ENCODE results near the gene STX18.
"Not testable (repeated sequence)": the region's sequence is repeated elsewhere in the genome, so short reads cannot be mapped to it uniquely, and the experiment has no call there.

Gene STX18

DNA sequence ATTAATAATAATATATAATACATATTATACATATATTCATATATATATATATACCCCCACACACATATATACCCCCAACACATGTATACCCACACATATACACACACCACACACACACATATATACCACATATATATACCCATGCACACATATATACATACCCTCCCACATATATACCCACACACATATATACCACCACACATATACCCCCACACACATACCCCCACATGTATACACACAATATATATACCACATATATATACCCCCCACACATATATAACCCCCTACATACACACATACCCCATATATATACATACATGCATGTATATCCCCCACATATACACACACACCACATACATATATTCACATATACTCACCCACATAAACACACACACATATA lies 103.0 kb downstream of the STX18 start:
- no peak for DNase-seq (ENCODE audit: low read depth in 2 of 2)

DNA sequence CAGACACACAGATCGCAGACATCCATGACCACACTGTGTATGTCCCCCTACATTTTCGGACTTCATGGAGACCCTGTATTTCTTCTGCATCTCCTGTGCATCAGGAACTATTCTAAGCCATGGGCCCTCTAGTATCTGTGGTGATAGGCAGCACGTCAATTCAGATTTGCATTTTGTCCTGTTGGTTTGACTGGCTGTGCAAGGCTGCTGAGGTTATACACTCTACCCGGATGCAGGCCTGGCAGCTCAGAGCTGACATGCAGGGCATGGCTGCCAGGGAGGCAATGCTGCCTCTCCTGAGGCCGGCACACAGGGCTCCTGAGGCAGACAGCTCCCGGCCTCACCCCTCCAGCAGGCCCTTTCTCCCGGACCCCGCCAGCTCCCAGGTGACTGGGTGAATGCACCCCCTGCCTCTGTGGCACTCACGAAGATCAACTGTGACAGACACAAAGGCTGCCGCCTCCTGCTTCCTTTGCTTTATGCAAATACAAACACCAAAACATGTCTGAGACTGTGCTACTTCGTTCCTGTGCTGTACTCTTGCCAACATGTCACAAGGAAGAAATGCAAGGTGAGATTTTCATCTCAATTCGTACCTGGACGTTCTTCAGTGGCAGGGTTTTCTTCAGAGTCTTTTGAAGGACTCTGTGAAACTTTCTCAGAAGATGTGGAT lies 103.9 kb downstream of the STX18 start:
- no peak for DNase-seq (ENCODE audit: low read depth in 2 of 2)

DNA sequence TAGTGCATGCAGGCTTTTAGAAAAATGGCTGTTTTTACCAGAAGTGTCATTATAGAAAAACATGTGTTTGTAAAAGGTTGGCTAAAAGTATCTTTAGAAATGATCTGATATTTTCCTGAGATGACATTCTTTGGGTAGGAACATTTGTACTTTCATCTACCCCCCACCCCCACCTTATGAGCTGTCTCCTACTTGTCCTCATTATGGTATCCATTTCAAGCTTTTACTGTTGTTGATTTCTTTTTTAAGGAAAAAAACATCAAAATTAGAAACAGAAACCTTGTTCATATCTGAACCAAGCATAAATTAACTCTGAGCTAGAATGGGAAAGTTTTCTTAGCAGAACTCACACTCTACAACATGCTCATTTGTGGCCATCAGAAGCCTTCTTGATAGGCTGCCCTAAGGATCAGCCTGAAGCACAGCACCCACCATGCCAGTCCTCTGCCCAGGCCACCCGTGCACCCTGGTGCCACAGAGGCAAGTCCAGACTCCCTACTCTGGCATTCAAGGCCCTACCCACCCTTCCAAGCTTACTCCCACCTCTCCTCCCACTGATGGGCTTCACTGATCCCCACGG lies 105.5 kb downstream of the STX18 start:
- DNase-seq (ENCODE audit: low read depth in 2 of 2) = no peak

DNA sequence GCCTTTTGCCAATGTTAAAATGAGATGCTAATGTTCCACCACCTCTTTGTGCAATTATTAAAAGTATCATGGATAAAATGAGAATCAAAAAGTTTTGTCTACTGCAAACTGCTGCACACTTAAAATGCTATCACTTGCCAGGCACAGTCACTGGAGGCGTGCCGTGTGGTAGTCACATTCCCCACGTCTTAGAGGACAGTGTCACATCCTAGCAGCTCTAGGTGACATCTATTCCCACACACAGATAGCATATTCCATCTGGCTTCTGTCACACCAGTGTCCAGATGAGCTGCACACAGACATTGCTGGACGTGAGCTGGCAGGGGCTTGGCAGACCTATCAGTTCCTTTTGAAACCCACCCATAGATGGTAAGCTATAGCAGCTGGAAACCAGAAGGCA lies 107.9 kb downstream of the STX18 start:
- no peak for DNase-seq (ENCODE audit: low read depth in 2 of 2)

DNA sequence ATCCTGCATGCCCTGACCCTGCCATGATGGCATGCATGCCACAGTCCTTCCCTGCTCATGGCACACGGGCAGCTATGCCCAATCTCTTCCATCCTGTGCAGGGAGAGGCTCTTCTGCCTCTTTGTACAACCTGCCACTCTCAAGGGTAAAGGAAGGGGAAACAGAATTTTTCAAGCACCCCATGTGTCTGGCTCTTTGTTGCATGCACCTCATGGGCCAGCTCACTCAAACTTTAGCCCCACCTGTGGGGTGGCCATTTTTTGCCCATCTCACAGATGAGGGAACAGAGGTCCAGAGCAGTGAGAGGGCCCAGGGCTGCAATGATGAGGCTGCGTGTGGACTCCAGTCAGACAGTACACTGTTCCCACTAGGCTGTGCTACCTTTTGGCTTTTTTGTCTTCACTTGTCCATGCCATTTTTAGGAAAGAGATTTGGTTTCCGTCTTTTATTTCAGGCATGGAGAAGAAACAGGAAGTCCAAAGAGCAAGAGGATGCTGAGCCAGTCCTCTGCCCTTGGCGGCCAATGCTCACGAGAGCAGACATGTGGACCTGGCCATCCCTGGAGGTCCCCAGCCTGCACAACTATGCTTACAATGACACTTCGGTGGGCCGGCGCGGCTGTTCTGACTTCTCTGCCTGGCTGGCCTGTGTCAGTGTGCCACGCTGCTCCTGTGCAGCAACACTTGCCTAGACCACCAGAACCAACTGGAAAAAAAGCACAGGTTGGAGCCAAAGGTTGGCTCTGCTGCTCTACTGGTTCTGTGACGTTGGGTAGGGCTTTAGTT lies 109.3 kb downstream of the STX18 start:
- DNase-seq (ENCODE audit: low read depth in 2 of 2) = no peak

DNA sequence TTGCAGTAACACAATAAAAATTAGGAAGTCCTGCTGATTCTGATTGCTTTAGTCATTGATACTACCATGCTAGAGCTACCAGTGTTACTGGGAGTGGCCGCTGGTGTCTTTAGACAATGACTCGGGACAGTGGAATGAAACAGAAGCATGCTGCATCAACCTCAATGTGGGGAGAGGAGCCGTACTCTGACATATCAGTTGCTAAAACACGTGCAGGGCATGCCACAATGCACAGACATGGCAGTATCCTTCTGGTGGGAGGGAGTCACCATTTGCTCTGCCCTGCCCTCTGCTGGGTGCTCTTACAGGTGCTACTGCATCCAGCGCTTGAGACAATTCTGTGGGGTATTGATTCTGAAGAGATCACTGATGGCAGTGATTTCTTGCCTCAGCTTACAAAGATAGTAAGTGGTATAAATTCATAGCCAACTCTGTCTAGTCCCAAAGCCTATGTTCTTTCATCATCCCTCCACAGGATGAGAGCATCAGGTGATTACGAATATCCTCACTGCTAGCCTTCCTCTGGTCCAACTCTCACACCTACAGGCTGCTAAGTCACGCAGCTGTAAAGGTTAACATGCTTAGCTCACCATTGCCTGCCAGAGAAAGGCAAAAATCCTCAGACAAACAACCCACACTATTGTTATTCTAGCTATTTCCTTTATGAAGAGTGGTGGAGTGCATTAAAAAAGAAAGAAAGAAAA lies 111.2 kb downstream of the STX18 start:
- peak in 1 of 2 donors; percentile 5 for DNase-seq (ENCODE audit: low read depth in 2 of 2)

DNA sequence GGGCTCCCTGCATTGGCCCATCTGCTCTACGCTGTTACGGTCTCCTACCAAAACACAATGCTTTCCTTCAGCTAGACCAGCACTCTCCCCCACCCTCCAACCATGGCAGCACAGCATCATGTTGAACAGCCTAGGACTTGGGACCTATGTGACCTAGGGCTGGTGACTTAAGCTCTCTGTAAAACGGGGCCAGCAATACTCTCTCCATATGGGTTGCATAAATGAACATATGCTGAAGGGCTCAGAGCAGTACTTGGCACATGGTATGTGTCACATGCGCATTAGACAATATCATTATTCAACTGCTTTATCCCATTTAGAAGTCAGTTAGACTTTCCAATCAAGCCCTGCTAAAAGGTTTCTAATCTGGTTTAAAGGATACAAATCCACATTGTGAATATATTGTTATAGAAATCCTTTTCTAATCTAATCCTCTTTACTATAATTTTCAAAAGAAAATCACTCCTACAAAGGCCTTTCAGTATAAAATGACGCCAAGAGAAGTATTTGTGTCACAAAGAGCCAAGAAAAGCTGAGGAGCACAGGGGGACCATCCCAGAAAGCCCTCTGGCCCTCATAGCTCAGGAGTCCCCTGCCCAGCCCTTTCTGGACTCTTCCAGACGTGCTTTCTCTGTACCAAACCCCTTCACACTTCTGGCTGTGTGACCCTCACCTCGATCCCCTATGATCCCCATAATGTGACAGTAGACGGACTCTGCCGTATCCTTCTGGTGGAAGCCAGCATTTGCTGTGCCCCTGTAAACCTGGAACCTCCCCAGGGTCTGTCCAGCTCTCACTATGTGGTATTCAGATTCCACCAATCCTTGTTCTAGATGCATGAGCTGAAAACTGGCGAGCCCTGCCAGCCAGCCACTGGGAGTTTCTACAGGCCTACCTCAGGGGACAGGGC lies 112.6 kb downstream of the STX18 start:
- DNase-seq (ENCODE audit: low read depth in 2 of 2) = no peak

DNA sequence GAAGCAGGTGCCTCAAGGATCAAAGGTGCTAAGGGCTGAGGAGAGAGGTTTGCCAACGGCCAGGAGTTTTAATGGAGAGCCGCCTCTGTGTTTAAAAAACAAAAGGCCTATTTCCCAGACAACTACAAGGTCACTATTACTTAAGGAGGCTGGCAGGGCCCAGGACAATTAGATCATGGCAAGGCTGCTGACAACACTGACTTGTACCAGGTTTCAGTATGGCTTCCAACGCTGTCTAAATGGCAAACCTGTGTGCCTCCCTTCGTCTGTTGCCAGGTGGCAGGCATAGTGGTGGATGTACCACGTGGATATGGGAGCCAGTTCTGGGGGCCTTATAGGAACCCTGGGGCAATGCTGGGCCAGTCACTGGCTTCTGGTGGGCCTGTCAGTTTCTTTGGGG lies 114.0 kb downstream of the STX18 start:
- no peak for DNase-seq (ENCODE audit: low read depth in 2 of 2)

DNA sequence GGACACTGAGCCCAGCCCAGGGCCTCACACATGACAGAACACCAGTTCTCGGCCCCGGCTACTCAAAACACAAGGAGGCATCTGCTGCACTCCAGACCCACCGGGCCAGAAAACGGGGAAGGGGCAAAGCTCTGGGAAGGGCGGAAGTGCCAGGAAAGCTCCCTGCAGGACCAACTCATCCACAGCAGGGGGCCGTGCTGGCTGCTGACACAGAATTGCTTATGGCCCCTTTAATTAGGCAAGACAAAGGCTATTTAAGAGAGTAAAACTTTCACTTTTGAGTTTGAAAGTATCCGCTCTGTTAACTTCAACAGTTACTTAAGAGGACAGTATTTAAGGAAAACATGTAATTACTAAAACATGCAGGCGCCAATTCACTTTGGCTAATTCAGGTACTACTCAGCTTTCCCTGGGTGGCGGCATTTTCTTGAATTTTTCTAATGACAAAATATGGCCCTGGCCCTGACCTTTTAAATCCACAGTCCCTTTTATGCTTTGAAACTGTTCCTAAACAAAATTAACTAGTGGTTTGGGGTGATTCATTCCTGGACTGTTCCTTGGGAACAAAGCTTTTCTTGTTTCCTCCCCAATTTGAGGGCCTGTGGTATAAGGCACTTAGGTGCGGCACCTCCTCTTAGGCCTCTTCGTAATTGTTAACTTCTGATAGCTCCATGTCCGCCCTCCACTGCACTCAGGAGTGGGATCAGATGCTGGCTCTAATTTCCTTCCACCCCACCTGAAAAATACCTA lies 114.6 kb downstream of the STX18 start:
- DNase-seq (ENCODE audit: low read depth in 2 of 2) = no peak

DNA sequence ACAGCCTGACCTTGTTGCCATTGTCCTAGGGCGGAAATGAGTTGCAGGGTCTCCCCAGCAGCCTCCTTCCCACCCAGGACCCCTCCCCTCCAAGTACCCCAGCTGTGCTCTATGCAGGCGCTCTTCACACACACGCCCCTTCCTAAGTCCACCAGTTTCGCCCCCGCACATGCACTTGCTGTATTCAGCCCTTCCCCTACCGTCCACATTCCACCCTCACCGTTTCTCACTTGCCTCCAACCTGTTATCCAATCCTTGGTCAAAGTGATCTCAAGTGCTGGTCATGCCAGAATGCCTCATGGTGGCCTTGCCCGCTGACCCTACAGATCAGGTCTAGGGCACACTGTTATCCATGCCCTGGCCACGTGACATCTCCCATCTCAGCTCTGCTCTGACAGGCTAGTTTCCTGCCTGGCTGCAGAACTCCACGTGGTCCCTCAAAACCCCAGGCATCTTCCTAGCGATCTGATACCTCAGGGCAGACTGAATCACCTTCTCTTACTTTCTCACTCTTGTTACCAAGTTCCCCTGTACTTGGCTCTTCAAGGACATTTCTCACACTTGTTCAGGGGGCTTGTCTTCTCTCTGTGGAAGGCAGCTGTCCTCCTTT lies 115.2 kb downstream of the STX18 start:
- no peak for DNase-seq (ENCODE audit: low read depth in 2 of 2)

DNA sequence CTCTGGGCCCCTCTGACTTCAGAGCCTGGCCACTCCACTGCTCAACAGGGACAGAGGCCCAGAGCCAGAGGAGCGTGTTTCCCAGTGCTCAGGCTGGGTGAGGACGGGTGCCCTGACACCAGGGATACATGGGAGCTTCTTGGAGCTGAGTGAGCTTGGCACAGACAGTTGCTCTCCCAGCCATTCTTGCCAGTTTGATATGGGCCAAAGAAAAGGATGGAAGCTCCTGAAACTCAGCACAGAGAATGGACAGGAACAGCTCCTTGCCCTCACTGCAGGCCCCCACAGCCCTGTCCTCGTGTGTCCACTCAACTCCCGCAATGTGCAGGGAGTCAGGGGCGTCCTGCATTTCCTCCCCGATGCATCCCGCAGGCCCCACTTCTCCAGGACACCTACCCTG lies 116.2 kb downstream of the STX18 start:
- no peak for DNase-seq (ENCODE audit: low read depth in 2 of 2)

DNA sequence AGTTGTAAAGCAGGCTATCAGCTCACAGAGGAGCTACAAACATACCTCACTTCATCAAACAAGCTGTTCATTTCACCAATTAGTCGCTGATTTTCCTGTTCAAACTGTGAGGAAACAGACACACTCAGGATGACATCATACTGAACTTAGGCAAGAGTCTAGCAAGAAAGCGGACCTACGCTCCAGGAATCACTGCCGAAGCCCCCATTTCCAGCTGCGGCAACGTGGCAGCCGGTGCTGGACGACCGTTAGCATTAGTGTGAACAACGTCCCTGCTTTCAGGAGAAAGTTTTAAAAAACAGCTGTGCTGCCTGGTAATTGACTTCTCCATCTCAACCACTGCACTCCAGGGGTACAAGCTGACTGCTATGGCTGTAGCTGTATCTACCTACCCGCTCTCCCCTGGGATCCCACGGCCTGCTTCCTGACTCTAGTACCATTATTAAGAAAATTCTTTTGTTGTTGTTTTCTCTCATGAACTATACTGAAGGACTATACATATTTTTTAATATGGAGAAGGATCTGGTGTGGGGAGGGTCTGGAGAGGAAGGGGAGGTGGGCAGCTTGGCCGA lies 116.6 kb downstream of the STX18 start:
- no peak for DNase-seq (ENCODE audit: low read depth in 2 of 2)

DNA sequence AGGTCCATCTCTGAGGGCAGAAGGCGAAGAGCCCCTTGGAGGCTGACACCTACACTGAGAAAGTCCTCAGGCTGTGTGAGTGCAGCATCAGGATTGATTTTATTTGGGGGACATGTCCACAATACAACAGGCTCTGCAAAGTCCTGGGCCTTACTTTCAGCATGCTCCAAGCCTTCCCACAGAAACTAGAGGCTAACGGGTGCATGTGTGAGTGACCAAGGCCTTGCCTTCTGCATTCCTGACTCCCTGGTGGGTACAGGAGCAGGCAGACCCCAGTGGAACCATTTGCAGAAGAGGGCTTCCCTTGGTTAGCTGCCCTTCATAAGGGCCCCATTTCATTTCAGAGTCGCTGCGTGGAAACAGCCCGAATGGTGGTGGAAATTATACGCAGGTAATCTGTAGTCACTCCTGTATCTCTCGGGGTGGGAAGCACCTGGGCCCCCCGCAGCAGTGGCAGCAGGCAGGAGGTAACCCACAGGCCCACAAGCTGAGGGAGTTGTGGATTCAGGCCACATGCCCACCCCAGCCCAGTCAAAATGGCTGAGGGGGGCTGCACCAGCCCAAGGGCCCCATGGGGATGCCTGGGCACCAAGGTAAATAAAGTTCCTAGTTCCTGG lies 117.2 kb downstream of the STX18 start:
- no peak for DNase-seq (ENCODE audit: low read depth in 2 of 2)

DNA sequence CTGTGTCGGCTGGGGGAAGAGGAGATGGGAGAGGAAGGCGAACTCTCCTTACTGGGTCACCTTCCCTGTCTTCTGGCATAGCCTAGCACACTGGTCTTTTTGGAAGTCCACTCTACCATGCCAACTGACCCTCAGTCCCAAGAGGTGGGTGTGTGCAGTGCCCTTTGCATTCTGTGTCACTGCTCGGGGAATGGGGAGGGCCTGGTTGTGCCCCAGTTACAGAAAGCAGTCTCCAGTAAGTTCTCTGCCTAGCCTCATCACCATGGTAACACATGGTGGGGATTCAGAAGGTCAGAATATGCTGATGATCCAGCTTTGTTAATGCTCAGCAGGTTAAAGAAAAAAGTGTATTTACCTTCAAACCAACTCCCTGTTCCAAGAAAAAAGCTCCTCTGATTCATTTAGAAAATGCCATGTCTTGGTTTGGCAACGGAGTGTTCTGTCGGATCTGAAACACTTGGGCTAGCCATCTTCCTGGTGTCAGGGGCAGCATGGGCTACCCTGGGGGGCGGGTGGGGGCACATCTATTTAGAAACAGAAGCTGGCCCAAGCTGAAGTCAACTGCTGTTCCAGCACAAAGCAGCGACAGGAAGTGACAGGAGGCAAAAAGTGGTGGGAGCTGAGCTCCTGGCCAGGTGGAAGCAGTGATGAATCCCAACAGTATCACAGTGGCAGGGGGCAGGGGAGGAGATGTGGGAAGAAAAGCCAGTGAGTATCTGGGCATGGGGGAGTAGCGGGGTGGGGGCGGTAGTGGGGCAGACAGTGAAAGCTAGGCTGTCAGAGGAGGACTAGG lies 117.9 kb downstream of the STX18 start:
- no peak for DNase-seq (ENCODE audit: low read depth in 2 of 2)

DNA sequence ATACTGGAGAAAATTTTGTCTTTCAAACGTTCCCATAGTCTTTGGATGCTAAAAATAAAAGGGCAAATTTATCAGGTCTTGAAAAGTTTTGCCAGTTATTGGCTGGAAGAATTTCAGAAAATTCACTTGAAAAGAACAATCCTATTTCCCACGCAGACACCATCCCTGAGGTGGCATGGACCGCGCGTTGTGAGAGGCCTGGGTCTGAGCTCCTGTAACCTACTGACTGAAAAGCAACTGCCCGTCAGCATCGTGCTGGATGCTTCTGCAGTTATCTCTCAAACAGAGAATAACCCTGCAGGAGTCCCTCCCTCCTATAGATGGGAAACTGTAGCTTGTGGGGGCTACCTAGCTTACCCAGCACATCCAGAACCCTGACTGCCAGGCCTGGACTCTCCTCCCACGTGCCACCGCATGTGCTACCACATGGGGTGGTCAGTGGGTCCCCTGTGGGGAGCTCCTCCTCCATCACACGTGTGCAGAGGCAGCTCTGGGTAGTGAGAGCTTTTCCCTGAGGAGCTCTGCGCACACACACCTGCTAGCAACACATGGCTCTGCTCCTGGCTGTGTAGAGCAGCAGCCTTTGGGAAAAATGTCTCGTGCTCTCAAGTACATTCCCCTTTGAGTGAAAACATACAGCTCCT lies 118.9 kb downstream of the STX18 start:
- DNase-seq (ENCODE audit: low read depth in 2 of 2) = no peak

DNA sequence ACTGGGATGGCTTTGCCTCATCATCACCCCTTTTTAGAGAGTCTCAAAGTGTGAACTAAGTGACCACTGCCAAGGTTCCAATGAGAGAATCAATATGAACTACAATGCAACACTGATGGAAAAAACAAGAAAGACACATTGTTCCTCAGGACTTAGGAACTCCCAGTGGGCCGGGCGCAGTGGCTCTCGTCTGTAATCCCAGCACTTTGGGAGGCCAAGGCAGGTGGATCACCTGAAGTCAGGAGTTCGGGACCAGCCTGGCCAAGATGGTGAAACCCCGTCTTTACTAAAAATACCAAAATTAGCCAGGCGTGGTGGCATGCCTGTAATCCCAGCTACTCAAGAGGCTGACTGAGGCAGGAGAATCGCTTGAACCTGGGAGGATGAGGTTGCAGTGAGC lies 119.7 kb downstream of the STX18 start:
- not testable (repeated sequence) for DNase-seq (ENCODE audit: low read depth in 2 of 2)

DNA sequence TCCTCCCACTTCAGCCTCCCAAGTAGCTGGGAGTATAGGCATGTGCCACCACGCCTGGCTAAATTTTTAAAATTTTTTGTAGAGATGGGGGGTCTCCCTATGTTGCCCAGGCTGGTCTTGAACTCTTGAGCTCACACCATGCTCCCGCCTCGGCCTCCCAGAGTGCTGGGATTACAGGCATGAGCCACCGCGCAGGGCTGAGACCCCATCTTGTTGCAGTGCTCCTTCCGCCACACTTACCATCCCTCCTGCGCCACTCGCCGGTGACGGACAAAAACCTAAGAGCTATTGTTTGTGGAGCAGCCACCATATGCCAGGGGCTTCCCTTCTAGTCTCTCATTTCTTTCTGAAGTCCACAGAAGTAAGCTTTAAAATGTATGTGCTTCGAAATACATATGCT lies 120.5 kb downstream of the STX18 start:
- no peak for DNase-seq (ENCODE audit: low read depth in 2 of 2)

DNA sequence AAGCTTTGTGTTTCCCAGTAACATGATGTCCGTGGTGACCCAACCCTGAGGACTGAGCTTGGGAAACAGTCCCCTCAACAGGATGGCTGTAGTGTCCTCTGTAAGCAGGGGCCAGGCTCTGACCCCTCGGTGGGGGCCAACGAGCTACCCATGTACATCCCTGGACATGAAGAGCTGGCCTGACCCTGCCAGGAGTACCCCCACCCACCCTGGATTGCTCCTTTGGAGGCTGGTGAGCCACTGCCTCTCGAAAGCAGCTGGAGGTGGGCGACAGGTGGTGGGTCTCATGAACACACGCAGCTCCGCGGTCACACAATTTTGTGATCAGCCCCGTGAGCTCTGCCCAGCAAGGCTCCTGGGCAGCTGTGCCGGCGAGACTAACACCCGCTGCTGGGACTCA lies 121.4 kb downstream of the STX18 start:
- no peak for DNase-seq (ENCODE audit: low read depth in 2 of 2)

Measured in activated CD8-positive, alpha-beta memory T cell treated with anti-CD3 and anti-CD28 coated beads for 4 hours (primary cell).